HG02678 (cell line): Measurements from ENCODE around the gene CCDC157.

Experiments
- ATAC-seq: cut with Tn5 transposase; IDR thresholded peaks from one replicate; pipeline ENCODE4 v1.9.1; 2021; ENCODE audit warnings: mild to moderate bottlenecking, moderate library complexity; ENCODE audit not compliant: unreplicated experiment

CCDC157 gene

DNA sequence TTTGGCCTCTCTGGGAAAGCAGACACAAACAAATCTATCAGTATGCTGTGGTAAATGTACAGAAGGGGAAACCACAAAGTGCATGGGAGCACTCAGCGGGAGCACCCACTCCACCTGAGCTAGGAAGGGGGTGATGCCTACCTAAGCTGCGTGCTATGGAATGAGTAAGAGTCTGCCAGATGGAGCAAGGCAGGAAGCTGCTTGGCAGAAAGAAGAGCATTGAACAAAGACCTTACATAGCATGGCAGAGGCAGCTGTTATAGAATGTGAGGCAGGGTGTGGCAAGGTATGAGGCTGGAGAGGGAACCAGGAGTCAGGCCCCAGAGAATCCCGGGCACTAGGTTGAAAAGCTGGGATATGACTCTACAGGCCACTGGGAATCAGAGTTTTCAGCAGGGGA, 55.0 kb downstream of the CCDC157 start:
- ATAC-seq = no peak

- no peak for ATAC-seq
Observed at GRCh38 chr22:30413001-30413400, 56.2 kb downstream of the CCDC157 start.

DNA sequence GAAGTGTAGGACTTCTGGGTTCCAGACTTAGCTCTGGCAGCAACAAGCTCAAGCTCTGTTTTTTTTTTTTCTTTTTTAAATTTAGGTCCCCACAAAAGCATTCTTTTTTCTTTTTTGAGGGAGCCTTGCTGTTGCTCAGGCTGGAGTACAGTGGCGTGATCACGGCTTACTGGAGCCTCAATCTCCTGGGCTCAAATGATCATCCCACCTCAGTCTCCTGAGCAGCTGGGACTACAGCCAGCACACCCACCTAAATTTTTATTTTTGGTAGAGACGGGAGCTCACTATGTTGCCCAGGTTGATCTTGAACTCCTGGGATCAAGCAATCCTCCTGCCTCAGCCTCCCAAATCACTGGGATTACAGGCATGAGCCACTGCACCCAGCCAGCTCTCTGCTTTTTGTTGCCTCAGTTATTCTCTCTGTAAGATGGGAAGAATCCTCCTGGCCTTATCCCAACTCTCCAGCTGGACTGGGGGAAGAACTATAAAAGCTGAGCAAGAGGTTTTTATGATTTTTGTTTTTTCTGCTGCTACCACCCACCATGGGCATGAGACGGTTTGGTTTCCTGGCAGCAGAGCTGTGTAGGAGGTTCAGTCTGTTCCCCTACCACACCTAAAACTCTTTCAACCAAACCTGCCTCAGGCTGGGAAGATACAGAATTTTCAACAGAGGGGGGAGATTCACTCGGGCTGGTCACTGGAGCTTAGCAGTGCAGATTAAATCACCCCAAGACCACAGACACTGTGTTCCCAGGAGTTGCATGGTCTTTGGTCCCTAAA, 57.1 kb downstream of the CCDC157 start:
- no peak for ATAC-seq

DNA sequence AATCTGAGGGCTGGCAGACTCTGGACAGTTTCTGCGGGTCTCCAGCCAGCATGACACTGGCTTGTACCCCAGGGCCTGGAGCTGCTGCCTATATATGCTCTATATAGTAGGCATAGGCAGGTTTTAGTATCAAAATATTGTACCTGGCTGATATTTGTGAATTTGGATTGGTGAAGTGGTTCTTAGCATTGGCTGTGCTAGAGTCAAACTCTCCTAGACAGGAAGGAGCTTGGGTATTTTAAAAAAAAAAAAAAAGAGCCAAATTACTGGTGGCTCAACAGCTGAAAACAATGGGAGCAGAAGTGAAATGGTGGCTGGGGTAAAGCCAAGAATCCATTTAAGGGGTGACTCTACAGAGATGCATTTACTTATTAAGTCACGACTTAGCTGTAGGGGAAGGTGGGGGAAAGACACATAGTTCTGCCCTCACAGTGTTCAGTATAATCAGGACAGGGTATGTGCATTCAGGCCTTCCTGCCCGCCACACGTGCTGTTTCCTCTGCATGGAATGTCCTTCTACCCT, 57.8 kb downstream of the CCDC157 start:
- no peak for ATAC-seq

GRCh38 chr22:30416403-30416802, 59.6 kb downstream of the CCDC157 start:
- no peak for ATAC-seq

GRCh38 chr22:30416837-30417236, 60.0 kb downstream of the CCDC157 start:
- no peak for ATAC-seq

DNA sequence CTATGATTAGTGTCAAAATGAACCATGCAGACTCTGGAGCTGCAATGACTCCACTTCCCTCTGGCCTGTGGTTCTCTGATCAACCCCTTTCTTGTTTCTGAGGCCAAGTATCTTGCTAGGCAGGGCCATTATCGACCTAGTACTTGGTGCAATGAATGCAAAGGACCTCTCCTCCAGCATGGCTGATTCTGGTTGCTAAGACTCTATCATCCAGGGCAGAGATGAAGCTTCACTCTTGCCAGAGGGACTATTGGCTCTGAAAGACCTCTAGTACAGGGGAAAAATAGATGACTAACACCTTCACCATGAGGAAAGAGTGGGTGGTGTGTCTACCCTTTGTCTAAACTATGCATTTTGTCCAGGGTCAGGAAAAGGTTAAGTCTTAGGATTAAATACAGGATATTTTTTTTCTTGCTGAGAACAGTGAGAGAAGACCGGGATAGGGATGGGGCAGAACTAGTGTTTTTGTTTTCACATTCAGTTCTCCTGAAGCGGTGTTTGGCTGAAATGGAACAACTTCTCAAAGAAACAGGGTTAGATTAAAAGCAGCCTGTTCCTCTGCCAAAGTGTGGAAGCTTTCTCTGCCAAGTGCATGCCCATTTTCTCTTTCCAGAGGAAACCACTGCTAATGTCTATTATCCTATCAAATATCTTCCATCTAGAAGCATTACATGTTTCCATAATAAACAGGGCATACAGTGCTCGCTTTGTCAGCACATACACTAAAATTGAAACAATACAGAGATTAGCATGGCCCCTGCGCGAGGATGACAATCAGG, 63.7 kb downstream of the CCDC157 start:
- no peak for ATAC-seq

DNA sequence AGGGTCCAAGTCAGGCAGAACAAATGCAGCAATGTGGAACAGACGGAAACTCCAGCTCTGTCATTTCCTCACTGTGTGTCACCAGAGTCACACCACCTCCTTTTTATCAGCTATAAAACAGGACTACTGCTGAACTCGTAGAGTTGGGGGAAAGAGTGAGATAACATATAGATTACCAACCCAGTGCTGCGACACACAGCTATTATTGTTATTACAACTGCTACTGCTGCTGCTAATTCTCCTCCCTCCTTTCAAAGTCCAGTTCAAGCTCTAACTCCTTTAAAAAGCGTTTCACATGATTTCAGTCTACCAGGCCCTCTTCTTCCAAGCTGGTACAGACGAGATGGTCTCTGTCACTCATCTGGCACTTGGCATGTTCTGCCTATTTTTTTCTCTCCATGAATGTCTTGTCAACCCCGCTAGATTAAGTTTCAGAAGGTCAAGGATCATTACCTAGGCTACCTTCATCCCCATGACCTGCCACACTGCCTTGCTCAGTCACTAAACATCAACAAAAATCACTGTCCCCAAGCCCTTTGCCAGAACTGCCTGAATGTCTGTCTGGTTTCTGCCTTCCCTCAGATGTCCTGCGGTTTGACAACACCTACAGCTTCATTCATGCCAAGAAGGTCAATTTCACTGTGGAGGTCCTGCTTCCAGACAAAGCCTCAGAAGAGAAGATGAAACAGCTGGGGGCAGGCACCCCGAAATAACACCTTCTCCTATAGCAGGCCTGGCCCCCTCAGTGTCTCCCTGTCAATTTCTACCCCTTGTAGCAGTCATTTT, 65.1 kb downstream of the CCDC157 start:
- no peak for ATAC-seq

DNA sequence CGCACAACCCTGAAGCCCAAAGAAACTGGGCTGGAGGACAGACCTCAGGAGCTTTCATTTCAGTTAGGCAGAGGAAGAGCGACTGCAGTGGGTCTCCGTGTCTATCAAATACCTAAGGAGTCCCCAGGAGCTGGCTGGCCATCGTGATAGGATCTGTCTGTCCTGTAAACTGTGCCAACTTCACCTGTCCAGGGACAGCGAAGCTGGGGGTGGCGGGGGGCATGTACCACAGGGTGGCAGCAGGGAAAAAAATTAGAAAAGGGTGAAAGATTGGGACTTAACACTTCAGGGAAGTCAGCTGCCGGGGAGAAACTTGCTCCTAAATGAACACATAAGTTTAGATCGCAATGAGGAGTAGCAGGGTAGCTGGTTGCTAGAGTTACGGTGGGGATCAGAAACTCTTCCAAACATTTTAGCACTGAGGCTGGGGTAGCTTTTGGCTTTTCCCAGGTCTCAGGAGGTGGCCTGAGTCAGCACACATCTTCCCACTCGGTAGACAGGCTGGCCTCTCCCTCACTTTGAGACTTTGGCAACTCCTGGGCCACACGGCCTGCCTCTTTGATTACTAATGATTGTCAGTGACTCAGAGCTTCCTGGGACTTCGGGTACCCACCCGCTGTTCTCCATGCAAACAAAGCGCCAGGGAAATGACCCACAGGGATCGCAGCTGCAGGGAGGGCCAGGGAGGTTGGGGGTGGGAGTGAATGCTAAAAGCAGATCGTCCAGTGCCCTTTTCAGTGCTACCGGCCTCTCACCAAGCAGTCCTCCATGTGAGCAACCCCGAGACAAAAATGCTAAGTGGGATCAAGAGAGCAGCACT, 65.9 kb downstream of the CCDC157 start:
- no peak for ATAC-seq

- ATAC-seq = peak; percentile 31
Observed at GRCh38 chr22:30423301-30423958, 66.6 kb downstream of the CCDC157 start.

DNA sequence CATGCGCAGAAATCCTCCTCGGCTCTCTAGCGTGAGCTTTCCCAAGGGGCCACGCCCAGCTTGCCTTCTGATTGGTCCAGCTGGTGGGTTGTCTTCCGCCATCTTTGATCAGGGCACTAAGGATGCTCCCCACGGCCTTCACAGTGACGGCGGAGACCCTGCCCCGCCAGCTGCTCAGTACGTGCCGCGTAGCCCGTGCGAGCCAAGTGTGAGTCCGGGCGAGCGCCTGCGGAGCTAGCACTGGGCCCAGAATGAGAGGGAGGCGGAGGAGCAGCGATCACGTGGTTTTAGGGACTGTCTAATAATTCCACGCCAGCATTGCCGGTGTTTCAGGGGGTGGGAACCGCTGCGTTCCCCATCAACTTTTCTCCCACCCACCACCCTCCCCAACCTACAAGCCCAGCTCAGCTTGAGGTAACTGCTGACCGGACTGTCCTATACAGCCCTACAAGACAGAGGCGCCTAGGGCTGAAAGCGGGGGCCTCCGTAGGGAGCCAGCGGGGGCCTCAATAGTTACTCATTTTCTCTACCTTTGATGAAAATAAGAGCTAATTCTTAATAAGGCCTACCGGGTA, 67.2 kb downstream of the CCDC157 start:
- peak; percentile 88 for ATAC-seq

DNA sequence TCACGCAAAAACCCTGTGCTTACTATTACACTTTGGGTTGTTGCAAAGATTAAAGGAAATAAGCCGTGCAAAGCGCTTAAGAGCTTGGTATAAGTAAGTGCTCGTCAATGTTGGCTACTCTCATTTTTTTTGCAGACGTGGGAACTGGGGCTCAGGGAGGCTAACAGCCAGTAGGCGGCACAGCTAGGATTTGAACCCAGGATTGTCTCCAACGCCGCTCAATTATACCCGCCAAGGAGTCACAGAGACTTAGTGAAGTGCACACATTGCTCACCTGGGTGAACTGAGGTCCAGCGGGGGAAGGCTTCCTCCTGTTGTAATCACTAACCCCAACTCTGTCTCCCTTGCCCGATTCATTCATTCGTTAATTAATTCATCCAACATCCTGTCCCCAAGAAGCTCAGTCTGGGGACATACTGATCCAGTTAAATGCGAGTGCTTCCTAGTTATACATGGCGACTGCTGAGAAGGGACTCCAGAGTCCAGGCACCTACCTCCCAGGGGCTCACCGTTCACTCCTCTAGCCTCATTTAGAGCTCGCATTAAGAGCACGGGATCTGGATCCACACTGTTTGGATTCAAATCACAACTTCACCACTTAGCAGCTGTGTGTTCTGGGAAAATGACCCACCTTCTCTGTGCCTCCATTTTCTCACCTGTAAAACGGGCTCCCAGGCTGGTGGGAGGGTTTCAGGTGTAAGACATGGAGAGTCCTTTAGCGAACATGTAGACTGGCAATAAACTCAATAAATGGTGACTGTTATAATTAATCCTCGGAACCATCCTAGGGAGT, 67.9 kb downstream of the CCDC157 start:
- ATAC-seq = no peak

- ATAC-seq = no peak
Observed at GRCh38 chr22:30425327-30425615, 68.5 kb downstream of the CCDC157 start.

- ATAC-seq = no peak
Observed at GRCh38 chr22:30425616-30426387, 69.0 kb downstream of the CCDC157 start, which contains the start of gene MTFP1. Gene MTFP1, plus strand, starts transcription at chr22:30425768. Its CDS starts 112 bp downstream, at chr22:30425880.
